ENCODE measurements around the gene PPP6R3.
A peak's percentile ranks its signal among the peaks of the same experiment; 100 is the strongest.

Gene PPP6R3

GRCh38 chr11:68460741-68461574 lies at the start of gene PPP6R3:
PPP6R3 (plus strand) TSS chr11:68460752; CDS start chr11:68537665, 76,913 bp downstream.
- H3K79me2 ChIP-seq (ENCODE audit: insufficient read depth, low read depth) = peaks cover 46% of the 10 kb centered on the region
- no peak within 1 kb of the TSS for H3K4me3 ChIP-seq (IDR thresholded peaks at IDR 0.05; ENCODE audit: insufficient read depth, low read depth, low read length)
- peaks cover 23% of the 10 kb centered on the region for H3K4me1 ChIP-seq (ENCODE audit: low read depth, poor library complexity, severe bottlenecking)
- no peaks in the 10 kb centered on the region for H3K27me3 ChIP-seq (ENCODE audit: insufficient read depth, low read depth)
- peaks cover 30% of the 10 kb centered on the region for H4K20me1 ChIP-seq (ENCODE audit: insufficient read depth)
- peak within 1 kb of the TSS; percentile 100 for H3K4me2 ChIP-seq
- no peak for TF ChIP-seq CTCF (conservative IDR thresholded peaks at IDR 0.05; ENCODE audit: low read depth, low read length)
- H2AFZ ChIP-seq (ENCODE audit: low read depth) = peak within 1 kb of the TSS; percentile 83; the same call in 1 of the 2 replicates
- H3K36me3 ChIP-seq (ENCODE audit: insufficient read depth) = no peaks in the 10 kb centered on the region
- H3K9ac ChIP-seq = peak within 1 kb of the TSS; percentile 82
- peak within 1 kb of the TSS; percentile 64 for H3K27ac ChIP-seq

DNA sequence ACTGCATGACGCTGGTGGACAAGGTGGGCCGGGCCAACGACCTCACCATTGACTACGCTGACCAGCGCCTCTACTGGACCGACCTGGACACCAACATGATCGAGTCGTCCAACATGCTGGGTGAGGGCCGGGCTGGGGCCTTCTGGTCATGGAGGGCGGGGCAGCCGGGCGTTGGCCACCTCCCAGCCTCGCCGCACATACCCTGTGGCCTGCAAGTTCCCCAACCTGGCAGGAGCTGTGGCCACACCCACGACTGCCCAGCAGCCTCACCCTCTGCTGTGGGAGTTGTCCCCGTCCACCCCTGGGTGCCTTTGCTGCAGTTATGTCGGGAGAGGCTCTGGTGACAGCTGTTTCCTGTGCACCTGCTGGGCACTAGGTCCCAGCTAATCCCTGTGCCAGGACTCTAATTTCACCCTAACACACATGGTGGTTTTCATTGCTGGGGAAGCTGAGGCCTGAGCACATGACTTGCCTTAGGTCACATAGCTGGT lies 49.0 kb upstream of the PPP6R3 start:
- no peaks in the 10 kb centered on the region for H4K20me1 ChIP-seq (ENCODE audit: insufficient read depth)
- TF ChIP-seq CTCF (conservative IDR thresholded peaks at IDR 0.05; ENCODE audit: low read depth, low read length) = no peak
- no peak overlapping the region for H2AFZ ChIP-seq (ENCODE audit: low read depth)
- no peaks in the 10 kb centered on the region for H3K79me2 ChIP-seq (ENCODE audit: insufficient read depth, low read depth)
- H3K4me3 ChIP-seq (IDR thresholded peaks at IDR 0.05; ENCODE audit: insufficient read depth, low read depth, low read length) = no peak overlapping the region
- H3K9ac ChIP-seq = no peak overlapping the region
- H3K36me3 ChIP-seq (ENCODE audit: insufficient read depth) = no peaks in the 10 kb centered on the region
- H3K27ac ChIP-seq = no peak overlapping the region
- no peak overlapping the region for H3K4me2 ChIP-seq
- no peaks in the 10 kb centered on the region for H3K27me3 ChIP-seq (ENCODE audit: insufficient read depth, low read depth)
- no peaks in the 10 kb centered on the region for H3K4me1 ChIP-seq (ENCODE audit: low read depth, poor library complexity, severe bottlenecking)

DNA sequence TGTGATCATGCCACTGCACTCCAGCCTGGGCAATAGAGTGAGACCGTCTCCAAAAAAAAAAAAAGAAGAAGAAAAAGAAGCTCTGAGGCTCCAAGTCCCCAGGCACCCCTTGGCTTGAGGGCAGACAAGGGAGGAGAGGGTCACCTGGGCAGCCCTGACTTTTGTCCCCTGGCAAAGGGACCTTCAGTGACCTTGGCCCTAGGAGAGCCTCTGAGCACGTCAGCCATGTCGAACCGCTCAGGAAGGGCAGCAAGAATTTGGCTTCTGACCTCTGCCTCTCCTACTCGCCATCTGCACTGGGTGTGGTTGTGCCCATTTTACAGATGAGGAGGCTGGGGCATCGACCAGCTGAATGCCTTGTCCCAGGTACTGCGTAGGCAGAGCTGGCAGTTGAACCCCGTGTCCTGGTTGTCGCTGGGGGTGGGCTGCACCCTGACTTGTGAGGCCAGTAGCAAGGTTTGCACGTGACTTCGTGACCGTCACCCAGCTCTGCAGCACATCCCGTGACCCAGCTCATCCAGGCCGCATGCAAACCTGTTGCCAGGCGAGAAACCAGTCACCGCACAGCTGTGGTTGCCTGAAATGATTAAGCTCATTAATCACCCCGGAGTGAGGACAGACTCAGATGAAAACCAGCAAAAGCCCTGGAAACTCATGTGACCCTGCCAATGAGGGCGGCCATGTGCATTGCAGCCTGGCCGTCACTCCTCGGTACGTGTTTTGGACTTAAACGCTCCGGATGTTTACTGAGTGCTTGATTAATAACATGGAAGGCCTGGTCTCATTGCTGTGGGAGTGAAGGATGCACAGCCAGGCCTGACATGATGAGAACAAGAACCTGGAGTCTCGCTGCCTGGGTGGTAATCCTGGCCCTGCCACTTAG lies 47.7 kb upstream of the PPP6R3 start:
- no peak for TF ChIP-seq CTCF (conservative IDR thresholded peaks at IDR 0.05; ENCODE audit: low read depth, low read length)
- H3K4me2 ChIP-seq = no peak overlapping the region
- no peaks in the 10 kb centered on the region for H4K20me1 ChIP-seq (ENCODE audit: insufficient read depth)
- H3K9ac ChIP-seq = no peak overlapping the region
- no peak overlapping the region for H2AFZ ChIP-seq (ENCODE audit: low read depth)
- H3K27me3 ChIP-seq (ENCODE audit: insufficient read depth, low read depth) = no peaks in the 10 kb centered on the region
- H3K4me3 ChIP-seq (IDR thresholded peaks at IDR 0.05; ENCODE audit: insufficient read depth, low read depth, low read length) = no peak overlapping the region
- no peak overlapping the region for H3K27ac ChIP-seq
- H3K4me1 ChIP-seq (ENCODE audit: low read depth, poor library complexity, severe bottlenecking) = no peaks in the 10 kb centered on the region
- H3K36me3 ChIP-seq (ENCODE audit: insufficient read depth) = no peaks in the 10 kb centered on the region
- H3K79me2 ChIP-seq (ENCODE audit: insufficient read depth, low read depth) = no peaks in the 10 kb centered on the region

DNA sequence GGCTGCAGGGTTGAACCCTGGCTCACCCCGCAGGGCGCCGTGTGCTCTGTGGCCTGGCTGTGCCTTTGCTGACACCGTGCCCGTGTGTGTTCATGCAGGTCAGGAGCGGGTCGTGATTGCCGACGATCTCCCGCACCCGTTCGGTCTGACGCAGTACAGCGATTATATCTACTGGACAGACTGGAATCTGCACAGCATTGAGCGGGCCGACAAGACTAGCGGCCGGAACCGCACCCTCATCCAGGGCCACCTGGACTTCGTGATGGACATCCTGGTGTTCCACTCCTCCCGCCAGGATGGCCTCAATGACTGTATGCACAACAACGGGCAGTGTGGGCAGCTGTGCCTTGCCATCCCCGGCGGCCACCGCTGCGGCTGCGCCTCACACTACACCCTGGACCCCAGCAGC lies 47.0 kb upstream of the PPP6R3 start:
- H3K4me3 ChIP-seq (IDR thresholded peaks at IDR 0.05; ENCODE audit: insufficient read depth, low read depth, low read length) = no peak overlapping the region
- H3K27me3 ChIP-seq (ENCODE audit: insufficient read depth, low read depth) = no peaks in the 10 kb centered on the region
- no peak overlapping the region for H3K9ac ChIP-seq
- no peaks in the 10 kb centered on the region for H3K4me1 ChIP-seq (ENCODE audit: low read depth, poor library complexity, severe bottlenecking)
- no peaks in the 10 kb centered on the region for H3K36me3 ChIP-seq (ENCODE audit: insufficient read depth)
- no peak overlapping the region for H3K27ac ChIP-seq
- no peak overlapping the region for H3K4me2 ChIP-seq
- no peak for TF ChIP-seq CTCF (conservative IDR thresholded peaks at IDR 0.05; ENCODE audit: low read depth, low read length)
- H2AFZ ChIP-seq (ENCODE audit: low read depth) = no peak overlapping the region
- H4K20me1 ChIP-seq (ENCODE audit: insufficient read depth) = no peaks in the 10 kb centered on the region
- no peaks in the 10 kb centered on the region for H3K79me2 ChIP-seq (ENCODE audit: insufficient read depth, low read depth)

All from KMS-11 (cell line).